Hepatocyte (in vitro differentiated cells): ENCODE data around the gene CCR7. TPM values are rescaled to one million over a fixed set of nuclear protein-coding genes. Genes with fewer than 3 reads are reported as not detected.

Experiments used
- DNase-seq: peaks from one replicate; pipeline ENCODE4 v3.0.0-alpha.2; 2016; ENCODE audit warnings: low spot score
- H2AFZ ChIP-seq: fragments of 200-600 bp; sonication (generic); 2 replicates; pipeline ENCODE4 v1.6.0; 2016; ENCODE audit warnings: antibody characterized with exemption, mild to moderate bottlenecking
- H3K27ac ChIP-seq: fragments of 200-600 bp; sonication (generic); 2 replicates; pipeline ENCODE4 v1.5.1; 2016; ENCODE audit warnings: mild to moderate bottlenecking
- H3K27me3 ChIP-seq: fragments of 200-600 bp; sonication (generic); 2 replicates; pipeline ENCODE4 v1.6.1; 2016
- H3K36me3 ChIP-seq: fragments of 200-600 bp; sonication (generic); replicated peaks from 2 replicates; pipeline ENCODE4 v1.5.1; 2016; ENCODE audit warnings: low read depth; ENCODE audit not compliant: insufficient read depth
- H3K4me1 ChIP-seq: fragments of 200-600 bp; sonication (generic); 2 replicates; pipeline ENCODE4 v1.5.1; 2016; ENCODE audit warnings: mild to moderate bottlenecking, moderate library complexity; ENCODE audit not compliant: insufficient read depth
- H3K4me2 ChIP-seq: fragments of 200-600 bp; sonication (generic); 2 replicates; pipeline ENCODE4 v1.6.0; 2016
- H3K4me3 ChIP-seq: fragments of 200-600 bp; sonication (generic); 2 replicates; pipeline ENCODE4 v1.5.1; 2016; ENCODE audit warnings: mild to moderate bottlenecking
- H3K79me2 ChIP-seq: fragments of 200-600 bp; sonication (generic); 2 replicates; pipeline ENCODE4 v1.6.0; 2017; ENCODE audit warnings: mild to moderate bottlenecking
- H3K9me2 ChIP-seq: fragments of 200-600 bp; sonication (generic); replicated peaks from 2 replicates; pipeline ENCODE4 v1.6.0; 2017; ENCODE audit warnings: mild to moderate bottlenecking; ENCODE audit not compliant: insufficient read depth
- H3K9me3 ChIP-seq: fragments of 200-600 bp; sonication (generic); 2 replicates; pipeline ENCODE4 v1.5.1; 2016; ENCODE audit warnings: low read depth, mild to moderate bottlenecking
- H4K20me1 ChIP-seq: fragments of 200-600 bp; sonication (generic); 2 replicates; pipeline ENCODE4 v1.6.0; 2016; ENCODE audit warnings: mild to moderate bottlenecking; ENCODE audit not compliant: insufficient read depth, poor library complexity, severe bottlenecking
- EZH2 ChIP-seq: fragments of 200-600 bp; sonication (generic); IDR thresholded peaks from 2 replicates; pipeline ENCODE4 v1.6.1; 2016; ENCODE audit warnings: antibody characterized with exemption, mild to moderate bottlenecking, borderline replicate concordance
- EZH2phosphoT487 ChIP-seq: fragments of 200-600 bp; sonication (generic); IDR thresholded peaks from one replicate; pipeline ENCODE4 v1.6.1; 2018; ENCODE audit warnings: antibody characterized with exemption, mild to moderate bottlenecking, low read depth, moderate library complexity; ENCODE audit not compliant: unreplicated experiment, severe bottlenecking
- WGBS: methylation state at CpG from one replicate; pipeline ENCODE4 v1.1.6; 2016; ENCODE audit warnings: low lambda C conversion rate; ENCODE audit errors: missing lambda C conversion rate; 5-methylcytosine and 5-hydroxymethylcytosine counted together
- polyA plus RNA-seq: library from polyadenylated mRNA; unstranded; fragments of >200 nt; fragmentation: Nextera tagmentation; extraction: Ambion mirVana; gene quantifications from 2 replicates; pipeline ENCODE4 v1.2.1, GENCODE V29; 2016
- total RNA-seq: library from RNA; depleted of rRNA; stranded (reverse); fragments of >200 nt; gene quantifications from 2 replicates; pipeline ENCODE4 v1.2.3, GENCODE V29; 2014
- TF ChIP-seq, protein P1 (sequence below): fragments of 200-600 bp; sonication (generic); IDR thresholded peaks from 2 replicates; pipeline ENCODE4 v1.5.1; 2016; ENCODE audit warnings: antibody characterized with exemption, mild to moderate bottlenecking; ENCODE audit not compliant: poor library complexity

CCR7 gene
- total and polyA plus RNA-seq, 2 experiments from 2014 or later, result 2.8 to 4.1 TPM

- DNase-seq, result no peak
- no peaks in the 10 kb centered on the region for H3K4me1 ChIP-seq
- no peaks in the 10 kb centered on the region for H3K79me2 ChIP-seq
- H3K9me2 ChIP-seq, result no peaks in the 10 kb centered on the region
- H3K27me3 ChIP-seq, result no peaks in the 10 kb centered on the region
- H3K4me2 ChIP-seq, result no peak overlapping the region
- H4K20me1 ChIP-seq, result no peaks in the 10 kb centered on the region
- TF ChIP-seq, protein P1, sequence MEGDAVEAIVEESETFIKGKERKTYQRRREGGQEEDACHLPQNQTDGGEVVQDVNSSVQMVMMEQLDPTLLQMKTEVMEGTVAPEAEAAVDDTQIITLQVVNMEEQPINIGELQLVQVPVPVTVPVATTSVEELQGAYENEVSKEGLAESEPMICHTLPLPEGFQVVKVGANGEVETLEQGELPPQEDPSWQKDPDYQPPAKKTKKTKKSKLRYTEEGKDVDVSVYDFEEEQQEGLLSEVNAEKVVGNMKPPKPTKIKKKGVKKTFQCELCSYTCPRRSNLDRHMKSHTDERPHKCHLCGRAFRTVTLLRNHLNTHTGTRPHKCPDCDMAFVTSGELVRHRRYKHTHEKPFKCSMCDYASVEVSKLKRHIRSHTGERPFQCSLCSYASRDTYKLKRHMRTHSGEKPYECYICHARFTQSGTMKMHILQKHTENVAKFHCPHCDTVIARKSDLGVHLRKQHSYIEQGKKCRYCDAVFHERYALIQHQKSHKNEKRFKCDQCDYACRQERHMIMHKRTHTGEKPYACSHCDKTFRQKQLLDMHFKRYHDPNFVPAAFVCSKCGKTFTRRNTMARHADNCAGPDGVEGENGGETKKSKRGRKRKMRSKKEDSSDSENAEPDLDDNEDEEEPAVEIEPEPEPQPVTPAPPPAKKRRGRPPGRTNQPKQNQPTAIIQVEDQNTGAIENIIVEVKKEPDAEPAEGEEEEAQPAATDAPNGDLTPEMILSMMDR, result no peak
- TF ChIP-seq EZH2phosphoT487 (no peak), EZH2 (no peak)
- H3K9me3 ChIP-seq, result no peaks in the 10 kb centered on the region
- 52% methylated on average over 8 of the region's 8 CpGs for WGBS
- no peak overlapping the region for H2AFZ ChIP-seq
- H3K27ac ChIP-seq, result no peak overlapping the region
- no peaks in the 10 kb centered on the region for H3K36me3 ChIP-seq
- H3K4me3 ChIP-seq, result no peak overlapping the region
These were observed 55.0 kb downstream of the CCR7 start for GRCh38 chr17:40510328-40510648.

GRCh38 chr17:40509626-40510327 is 55.5 kb downstream of the CCR7 start:
- 93% methylated on average over 10 of the region's 10 CpGs for WGBS
- Histone ChIP-seq H3K4me2 (no peak overlapping the region), H3K9me2 (no peaks in the 10 kb centered on the region), H4K20me1 (no peaks in the 10 kb centered on the region), H3K4me3 (no peak overlapping the region), H3K9me3 (no peaks in the 10 kb centered on the region), H3K27ac (no peak overlapping the region), H3K79me2 (no peaks in the 10 kb centered on the region), H3K36me3 (no peaks in the 10 kb centered on the region), H2AFZ (no peak overlapping the region), H3K4me1 (no peaks in the 10 kb centered on the region), H3K27me3 (no peaks in the 10 kb centered on the region)
- no peak for DNase-seq
- TF ChIP-seq, protein P1, result no peak
- TF ChIP-seq EZH2phosphoT487, result no peak
- no peak for TF ChIP-seq EZH2

DNA sequence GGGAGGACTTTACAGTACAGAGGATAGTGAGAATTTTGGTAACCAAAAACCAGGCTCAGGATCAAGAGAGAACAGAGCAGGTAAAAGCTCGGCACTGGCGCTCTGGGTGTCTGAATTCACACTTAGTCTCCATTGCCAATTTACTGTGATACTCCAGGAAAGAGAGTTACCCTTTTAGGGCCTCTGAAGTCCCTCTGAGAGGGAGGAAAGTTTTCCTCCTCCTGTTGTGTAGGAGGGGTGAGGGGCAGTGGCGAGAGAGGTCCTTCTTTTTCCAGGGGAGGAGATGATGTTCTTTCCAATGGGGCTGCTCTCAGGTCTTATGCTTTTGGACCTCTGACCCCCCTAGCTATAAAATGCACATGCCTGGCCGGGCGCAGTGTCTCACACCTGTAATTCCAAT is 58.5 kb downstream of the CCR7 start:
- Histone ChIP-seq H3K9me2 (no peaks in the 10 kb centered on the region), H3K9me3 (no peaks in the 10 kb centered on the region), H3K79me2 (no peaks in the 10 kb centered on the region), H2AFZ (no peak overlapping the region), H4K20me1 (no peaks in the 10 kb centered on the region), H3K4me1 (no peaks in the 10 kb centered on the region), H3K4me3 (no peak overlapping the region), H3K27ac (no peak overlapping the region), H3K4me2 (no peak overlapping the region), H3K27me3 (no peaks in the 10 kb centered on the region), H3K36me3 (no peaks in the 10 kb centered on the region)
- DNase-seq, result no peak
- 87% methylated on average over 5 of the region's 5 CpGs for WGBS
- no peak for TF ChIP-seq EZH2
- TF ChIP-seq, protein P1, result no peak

Other genes starting within 250 kb of the CCR7 start
- gene GJD3, start 200.7 kb downstream of the CCR7 start, total RNA-seq, result 0.47 TPM in 1 of 2 replicates, not detected in the other
- gene GJD3, start 200.7 kb downstream of the CCR7 start, polyA plus RNA-seq, result 3.3 and 3.8 TPM in 2 replicates
- 36.9 and 37.4 TPM in 2 replicates for gene TOP2A, start 147.6 kb downstream of the CCR7 start, total RNA-seq
- gene TOP2A, start 147.6 kb downstream of the CCR7 start, polyA plus RNA-seq, result 19.3 and 21.3 TPM in 2 replicates
- gene IGFBP4, start 122.0 kb downstream of the CCR7 start, total RNA-seq, result 44.9 and 48.2 TPM in 2 replicates
- gene IGFBP4, start 122.0 kb downstream of the CCR7 start, polyA plus RNA-seq, result 149 and 183 TPM in 2 replicates
- not detected in 2 replicates for gene TNS4, start 63.8 kb downstream of the CCR7 start, total RNA-seq
- gene TNS4, start 63.8 kb downstream of the CCR7 start, polyA plus RNA-seq, result 0.07 TPM in 2 replicates
- 103 and 116 TPM in 2 replicates for gene SMARCE1, start 82.3 kb upstream of the CCR7 start, total RNA-seq
- 99.9 and 109 TPM in 2 replicates for gene SMARCE1, start 82.3 kb upstream of the CCR7 start, polyA plus RNA-seq
- gene KRT222, start 99.7 kb upstream of the CCR7 start, total RNA-seq, result 1.8 and 2.8 TPM in 2 replicates
- 1.5 and 2.1 TPM in 2 replicates for gene KRT222, start 99.7 kb upstream of the CCR7 start, polyA plus RNA-seq
- gene KRT24, start 138.3 kb upstream of the CCR7 start, total RNA-seq, result 0.92 and 1.5 TPM in 2 replicates
- gene KRT24, start 138.3 kb upstream of the CCR7 start, polyA plus RNA-seq, result 4.5 and 5.8 TPM in 2 replicates
- gene KRT25, start 189.9 kb upstream of the CCR7 start, total RNA-seq, result not detected in 2 replicates
- not detected in 2 replicates for gene KRT25, start 189.9 kb upstream of the CCR7 start, polyA plus RNA-seq
- gene KRT26, start 206.7 kb upstream of the CCR7 start, total RNA-seq, result not detected in 2 replicates
- not detected in 2 replicates for gene KRT26, start 206.7 kb upstream of the CCR7 start, polyA plus RNA-seq
- gene KRT27, start 217.1 kb upstream of the CCR7 start, total RNA-seq, result not detected in 2 replicates
- not detected in 2 replicates for gene KRT27, start 217.1 kb upstream of the CCR7 start, polyA plus RNA-seq
- gene KRT28, start 234.5 kb upstream of the CCR7 start, total RNA-seq, result not detected in 2 replicates
- gene KRT28, start 234.5 kb upstream of the CCR7 start, polyA plus RNA-seq, result not detected in 2 replicates